Lower leg skin (tissue), 3 donors: ENCODE measurements around the gene SPATA9.

Experiments
- POLR2A ChIP-seq, 2 donors: fragments of 450-650 bp; IDR thresholded peaks; one replicate each; pipeline ENCODE4 v1.6.1; 2016 to 2017; ENCODE audit warnings: antibody characterized with exemption in 2 of 2, mild to moderate bottlenecking in 1 of 2, moderate library complexity in 1 of 2
- TF ChIP-seq, protein P1 (sequence below), 3 donors: fragments of 450-650 bp; IDR thresholded peaks; one replicate each; pipeline ENCODE4 v1.5.1; 2016; ENCODE audit warnings: antibody characterized with exemption in 3 of 3, mild to moderate bottlenecking in 3 of 3, moderate library complexity in 2 of 3

DNA sequence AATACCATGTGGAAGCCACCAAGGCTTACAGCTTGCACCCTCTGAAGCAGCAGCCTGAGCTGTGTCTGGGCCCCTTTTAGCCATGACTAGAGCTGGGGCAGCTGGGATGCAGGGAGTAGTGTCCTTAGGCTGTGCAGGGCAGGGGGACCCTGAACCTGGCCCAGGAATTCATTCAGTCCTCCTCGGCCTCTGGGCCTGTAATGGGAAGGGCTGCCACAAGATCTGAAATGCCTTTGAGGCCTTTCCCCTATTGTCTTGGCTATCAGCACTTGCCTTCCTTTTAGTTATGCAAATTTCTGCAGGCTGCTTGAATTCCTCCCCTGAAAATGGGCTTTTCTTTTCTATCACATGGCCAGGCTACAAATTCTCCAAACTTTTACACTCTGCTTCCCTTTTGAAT is 53.9 kb downstream of the SPATA9 start:
- TF ChIP-seq, protein P1, sequence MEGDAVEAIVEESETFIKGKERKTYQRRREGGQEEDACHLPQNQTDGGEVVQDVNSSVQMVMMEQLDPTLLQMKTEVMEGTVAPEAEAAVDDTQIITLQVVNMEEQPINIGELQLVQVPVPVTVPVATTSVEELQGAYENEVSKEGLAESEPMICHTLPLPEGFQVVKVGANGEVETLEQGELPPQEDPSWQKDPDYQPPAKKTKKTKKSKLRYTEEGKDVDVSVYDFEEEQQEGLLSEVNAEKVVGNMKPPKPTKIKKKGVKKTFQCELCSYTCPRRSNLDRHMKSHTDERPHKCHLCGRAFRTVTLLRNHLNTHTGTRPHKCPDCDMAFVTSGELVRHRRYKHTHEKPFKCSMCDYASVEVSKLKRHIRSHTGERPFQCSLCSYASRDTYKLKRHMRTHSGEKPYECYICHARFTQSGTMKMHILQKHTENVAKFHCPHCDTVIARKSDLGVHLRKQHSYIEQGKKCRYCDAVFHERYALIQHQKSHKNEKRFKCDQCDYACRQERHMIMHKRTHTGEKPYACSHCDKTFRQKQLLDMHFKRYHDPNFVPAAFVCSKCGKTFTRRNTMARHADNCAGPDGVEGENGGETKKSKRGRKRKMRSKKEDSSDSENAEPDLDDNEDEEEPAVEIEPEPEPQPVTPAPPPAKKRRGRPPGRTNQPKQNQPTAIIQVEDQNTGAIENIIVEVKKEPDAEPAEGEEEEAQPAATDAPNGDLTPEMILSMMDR (IDR thresholded peaks at IDR 0.05): no peak
- TF ChIP-seq POLR2A (IDR thresholded peaks at IDR 0.05): no peak
